GOT3 (cell line): Measurements from ENCODE around the gene DNHD1.
A peak's percentile ranks its signal among the peaks of the same experiment; 100 is the strongest.

Experiments used
- DNase-seq: peaks from one replicate; lab custom pipeline; 2025; ENCODE audit warnings: mixed read lengths; lab: John Stamatoyannopoulos, UW

The DNHD1 gene

GRCh38 chr11:6611092-6611962 is 114.2 kb downstream of the DNHD1 start:
- no peak for DNase-seq

- no peak for DNase-seq
Observed at GRCh38 chr11:6611963-6612212, 114.8 kb downstream of the DNHD1 start.

GRCh38 chr11:6612213-6613041 is 115.3 kb downstream of the DNHD1 start, which contains the start of gene TAF10:
Gene TAF10 (minus strand): TSS chr11:6612216. CDS start chr11:6612189, 27 bp downstream.
- peak; percentile 40 for DNase-seq

- DNase-seq: no peak
Observed at GRCh38 chr11:6613496-6613895, 116.4 kb downstream of the DNHD1 start.

GRCh38 chr11:6614446-6614845 is 117.4 kb downstream of the DNHD1 start:
- no peak for DNase-seq

- DNase-seq: no peak
Observed at GRCh38 chr11:6615046-6615445, 118.0 kb downstream of the DNHD1 start.

GRCh38 chr11:6615882-6616585 is 119.0 kb downstream of the DNHD1 start:
- DNase-seq: no peak

- no peak for DNase-seq
Observed at GRCh38 chr11:6616596-6617250, 119.6 kb downstream of the DNHD1 start.

GRCh38 chr11:6617315-6617781 is 120.3 kb downstream of the DNHD1 start:
- DNase-seq: no peak

GRCh38 chr11:6618117-6619003 is 121.3 kb downstream of the DNHD1 start:
- no peak for DNase-seq

GRCh38 chr11:6619004-6619745 is 122.1 kb downstream of the DNHD1 start, which contains the start of gene TPP1:
Gene TPP1 (minus strand): TSS chr11:6619422. CDS start chr11:6619400, 22 bp downstream.
- peak; percentile 18 for DNase-seq

GRCh38 chr11:6620636-6621035 is 123.6 kb downstream of the DNHD1 start:
- no peak for DNase-seq
